GM12878 (cell line): ENCODE results near the gene ACOX1. TPM values are rescaled to one million over a fixed set of nuclear protein-coding genes. Genes with fewer than 3 reads are reported as not detected.

ENCODE experiments used
- ATAC-seq: fragments of 200-7000 bp; cut with Tn5 transposase; 3 replicates; pipeline ENCODE4 v1.9.1; 2020; ENCODE audit warnings: mild to moderate bottlenecking, moderate library complexity
- BruUV-seq: library from RNA; stranded (reverse); fragments of 400-500 nt; replicated peaks from 2 replicates; lab custom pipeline; 2021; lab: Mats Ljungman, UMichigan
- CTCF ChIA-PET: fragments of 300-600 bp; sonication (Branson Sonifier 250); formaldehyde crosslinking; extraction: SDS; loops from one replicate; lab custom pipeline; 2021; ENCODE audit warnings: inconsistent platforms; lab: Yijun Ruan, JAX
- POLR2A ChIA-PET: fragments of 350-600 bp; formaldehyde crosslinking; extraction: SDS; loops from one replicate; lab custom pipeline; 2021; ENCODE audit warnings: inconsistent platforms; lab: Charles Lee
- RAD21 ChIA-PET: fragments of 300-600 bp; sonication (Branson Sonifier 250); formaldehyde crosslinking; loops from one replicate; lab custom pipeline; 2023; ENCODE audit warnings: antibody characterized with exemption; ENCODE audit not compliant: unreplicated experiment; lab: Charles Lee
- SMC1A ChIA-PET: fragments of 300-600 bp; sonication (Branson Sonifier 250); formaldehyde crosslinking; loops from one replicate; lab custom pipeline; 2023; ENCODE audit not compliant: unreplicated experiment, uncharacterized antibody; lab: Charles Lee
- DNase-seq: peaks from one replicate; pipeline ENCODE4 v3.0.0-alpha.2; 2011; ENCODE audit warnings: low read depth, low spot score
- FAIRE-seq: peaks from 3 replicates; lab custom pipeline; 2011; peaks lifted over from hg19 to GRCh38; lab: Jason Lieb, UNC
- H2AFZ ChIP-seq: 2 replicates; pipeline ENCODE4 v1.6.0; 2011; ENCODE audit warnings: low read depth, low read length, control low read depth; ENCODE audit not compliant: control insufficient read depth
- H3K27ac ChIP-seq: 2 replicates; pipeline ENCODE4 v1.5.1; 2011; ENCODE audit warnings: control low read depth; ENCODE audit not compliant: control insufficient read depth, insufficient read depth
- H3K27me3 ChIP-seq, 2 experiments: replicated peaks in 1 of 2; 2 replicates each; pipeline versions ENCODE4 v1.6.0 to v1.6.1; 2011; ENCODE audit warnings: low read length in 1 of 2; ENCODE audit not compliant: control insufficient read depth in 2 of 2, insufficient read depth in 2 of 2
- H3K36me3 ChIP-seq, 2 experiments: 2 replicates each; pipeline ENCODE4 v1.5.1; 2011; ENCODE audit warnings: low read length in 1 of 2; ENCODE audit not compliant: control insufficient read depth in 2 of 2, insufficient read depth in 2 of 2
- H3K4me1 ChIP-seq: 2 replicates; pipeline ENCODE4 v1.6.1; 2011; ENCODE audit warnings: mild to moderate bottlenecking, low read length, moderate library complexity, mixed read lengths; ENCODE audit not compliant: control insufficient read depth, insufficient read depth
- H3K4me2 ChIP-seq: 2 replicates; pipeline ENCODE4 v1.6.0; 2011; ENCODE audit warnings: control low read depth; ENCODE audit not compliant: control insufficient read depth, insufficient read depth
- H3K4me3 ChIP-seq: fragments of 200-600 bp; sonication (generic); 2 replicates; pipeline ENCODE4 v1.5.1; 2016
- H3K79me2 ChIP-seq: 2 replicates; pipeline ENCODE4 v1.6.0; 2011; ENCODE audit warnings: low read length; ENCODE audit not compliant: control insufficient read depth, insufficient read depth
- H3K9ac ChIP-seq: 2 replicates; pipeline ENCODE4 v1.8.0; 2011; ENCODE audit warnings: low read length, control low read depth, mixed read lengths; ENCODE audit not compliant: control insufficient read depth, insufficient read depth
- H3K9me3 ChIP-seq: replicated peaks from 3 replicates; pipeline ENCODE4 v1.5.1; 2011; ENCODE audit warnings: mild to moderate bottlenecking, low read length; ENCODE audit not compliant: control insufficient read depth, insufficient read depth
- H4K20me1 ChIP-seq: 2 replicates; pipeline ENCODE4 v1.6.0; 2011; ENCODE audit not compliant: control insufficient read depth, insufficient read depth
- BMI1 ChIP-seq: fragments of 450-650 bp; IDR thresholded peaks from 2 replicates; pipeline ENCODE4 v1.6.1; 2016; ENCODE audit warnings: mild to moderate bottlenecking, moderate library complexity, borderline replicate concordance
- CBX3 ChIP-seq: fragments of 200-600 bp; sonication (generic); IDR thresholded peaks from 2 replicates; pipeline ENCODE4 v1.6.1; 2016; ENCODE audit warnings: low read depth, borderline replicate concordance
- CREB1 ChIP-seq: IDR thresholded peaks from 2 replicates; pipeline ENCODE4 v1.6.1; 2012; ENCODE audit warnings: low read depth, mild to moderate bottlenecking, inconsistent platforms
- JUNB ChIP-seq: IDR thresholded peaks from 2 replicates; pipeline ENCODE4 v1.6.1; 2016; ENCODE audit warnings: antibody characterized with exemption, mild to moderate bottlenecking
- POLR2AphosphoS2 ChIP-seq: IDR thresholded peaks from 2 replicates; pipeline ENCODE4 v1.6.1; 2011; ENCODE audit warnings: low read depth, mild to moderate bottlenecking, low read length, improper control_type of control experiment, moderate library complexity
- RAD21 ChIP-seq: IDR thresholded peaks from 2 replicates; pipeline ENCODE4 v1.6.1; 2011; ENCODE audit warnings: mild to moderate bottlenecking, low read depth, low read length, moderate library complexity; ENCODE audit not compliant: insufficient read depth
- SKIL ChIP-seq: fragments of 450-650 bp; IDR thresholded peaks from 2 replicates; pipeline ENCODE4 v1.6.1; 2017; ENCODE audit warnings: mild to moderate bottlenecking, low read depth, inconsistent platforms; ENCODE audit not compliant: poor library complexity, severe bottlenecking
- TARDBP ChIP-seq: IDR thresholded peaks from 2 replicates; pipeline ENCODE4 v1.6.1; 2016; ENCODE audit warnings: borderline replicate concordance
- WRNIP1 ChIP-seq: IDR thresholded peaks from 2 replicates; pipeline ENCODE4 v1.6.1; 2011; ENCODE audit warnings: low read depth, low read length, improper control_type of control experiment, borderline replicate concordance
- ZNF592 ChIP-seq: fragments of 450-650 bp; IDR thresholded peaks from 2 replicates; pipeline ENCODE4 v1.6.1; 2017; ENCODE audit warnings: mild to moderate bottlenecking, moderate library complexity
- whole genome bisulfite sequencing: methylation state at CpG from one replicate; pipeline ENCODE4 v1.1.6; 2016; ENCODE audit warnings: low lambda C conversion rate; ENCODE audit not compliant: insufficient replicate concordance, insufficient coverage; ENCODE audit errors: missing lambda C conversion rate; 5-methylcytosine and 5-hydroxymethylcytosine counted together
- in situ Hi-C: fragments of 300-500 bp; cut with MboI; formaldehyde crosslinking; loops from 9 replicates; pipeline ENCODE4 v1.14.3; 2018; ENCODE audit warnings: mixed read lengths
- intact Hi-C: fragments of 100-400 bp; cut with micrococcal nuclease; formaldehyde crosslinking; loops from one replicate; pipeline ENCODE4 v1.14.2; 2022; ENCODE audit not compliant: unreplicated experiment
- polyA plus RNA-seq, 11 experiments: library from polyadenylated mRNA; depleted of rRNA in 4 of 11; unstranded in 6 of 11; stranded (reverse) in 5 of 11; fragments of >200 nt; fragmentation: Nextera tagmentation in 4 of 11; fragmentation: Illumina TruSeq in 1 of 11; extraction: Ambion mirVana in 4 of 11; extraction: Trizol in 1 of 11; gene quantifications; 1 replicate in 1 of 11; 2 replicates in 10 of 11; pipeline versions ENCODE4 v1.2.1 to v1.2.3, GENCODE V29; 2011 to 2016; ENCODE audit warnings: inconsistent platforms in 2 of 11, missing spikeins in 2 of 11, low read depth in 1 of 11
- total RNA-seq, 4 experiments: library from RNA; depleted of rRNA in 3 of 4; stranded (reverse); fragments of >200 nt in 3 of 4; fragmentation: Illumina TruSeq in 1 of 4; extraction: Trizol in 1 of 4; gene quantifications; 2 replicates each; pipeline versions ENCODE4 v1.2.1 to v1.2.3, GENCODE V29; 2013 to 2021
- TF ChIP-seq, protein P1 (sequence below): IDR thresholded peaks from 2 replicates; pipeline ENCODE4 v1.6.1; 2012; ENCODE audit warnings: low read depth, low read length, improper control_type of control experiment
- TF ChIP-seq, protein P2 (sequence below): IDR thresholded peaks from 2 replicates; pipeline ENCODE4 v1.6.1; 2012; ENCODE audit warnings: low read depth, low read length, improper control_type of control experiment

Gene ACOX1
- total and polyA plus RNA-seq, 10 of the 15 experiments (the other 5 are each of a cell fraction or from before 2014, with no cell fraction given) = 6.5 to 26.2 (median 21.6) TPM

DNA sequence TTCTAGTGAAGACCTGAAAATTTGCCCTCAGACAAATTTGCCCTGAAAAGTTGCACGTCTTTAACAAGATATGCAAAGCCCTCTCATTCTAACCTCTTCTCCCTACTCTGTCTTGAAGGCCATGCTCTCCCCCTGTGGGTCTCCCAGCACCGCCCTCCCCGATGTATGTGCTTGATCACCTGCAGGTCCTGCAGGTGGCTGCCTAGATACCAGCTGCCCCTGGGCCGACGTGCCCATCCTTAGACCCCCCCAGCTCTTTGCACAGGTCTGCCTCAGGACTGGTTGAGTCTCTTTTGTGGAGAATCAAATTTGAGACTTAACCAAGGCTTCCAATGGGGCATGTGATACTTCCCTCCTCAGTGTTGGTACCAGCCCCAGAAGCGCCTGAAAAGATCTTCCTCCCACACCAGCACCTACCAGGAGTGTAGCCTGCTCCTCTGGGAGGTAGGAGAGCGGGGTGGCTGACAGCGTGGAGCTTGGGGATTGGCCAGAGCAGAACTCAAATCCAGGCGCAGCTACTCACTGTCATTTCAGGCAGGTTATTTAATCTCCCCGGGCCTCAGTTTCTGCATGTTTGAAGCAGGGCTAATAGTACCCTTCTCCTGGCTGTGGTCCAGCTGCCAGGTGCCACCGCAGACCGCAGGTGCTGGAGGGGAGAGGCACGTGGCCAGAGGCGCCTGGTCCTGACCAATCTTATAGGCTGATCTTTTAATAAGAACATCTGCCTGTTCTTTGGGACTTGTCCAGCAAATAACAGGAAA, 69.7 kb downstream of the ACOX1 start:
- ATAC-seq = no peak
- H2AFZ ChIP-seq = no peak overlapping the region
- ChIA-PET RAD21 (interaction anchor here (1.6 to 1.8 kb wide), 2 partner anchors 94 to 105 kb away, joined by 4 read pairs; no protein-coding TSS in a partner anchor), CTCF (interaction anchor here (1.0 to 1.8 kb wide), 4 partner anchors 94 to 105 kb away, joined by 3 to 9 read pairs (median 5); no protein-coding TSS in a partner anchor), SMC1A (interaction anchor here (0.9 to 1.1 kb wide), 4 partner anchors 88 to 198 kb away, joined by 3 to 5 read pairs (median 3); no protein-coding TSS in a partner anchor), POLR2A (interaction anchor here (0.5 kb wide), 2 partner anchors 22 to 406 kb away, joined by 5 to 6 read pairs; no protein-coding TSS in a partner anchor)
- H3K9ac ChIP-seq = no peak overlapping the region
- in situ Hi-C loops = loop anchor here (5.0 kb wide), 1 partner anchor 98 kb away; no protein-coding TSS in a partner anchor
- H3K4me2 ChIP-seq = no peak overlapping the region
- no peaks in the 10 kb centered on the region for H3K9me3 ChIP-seq
- no peaks in the 10 kb centered on the region for H4K20me1 ChIP-seq
- H3K79me2 ChIP-seq = peaks cover 3% of the 10 kb centered on the region
- WGBS = 64% methylated on average over 14 of the region's 14 CpGs
- no peaks in the 10 kb centered on the region for H3K36me3 ChIP-seq
- FAIRE-seq = no peak
- no peaks in the 10 kb centered on the region for H3K4me1 ChIP-seq
- H3K4me3 ChIP-seq = no peak overlapping the region
- DNase-seq = no peak
- intact Hi-C loops = no loop called here
- no peaks in the 10 kb centered on the region for H3K27me3 ChIP-seq
- no peak overlapping the region for H3K27ac ChIP-seq
- BruUV-seq = no TSS peak
- no peak for TF ChIP-seq CBX3
- no peak for TF ChIP-seq ZNF592
- TF ChIP-seq, protein P1, sequence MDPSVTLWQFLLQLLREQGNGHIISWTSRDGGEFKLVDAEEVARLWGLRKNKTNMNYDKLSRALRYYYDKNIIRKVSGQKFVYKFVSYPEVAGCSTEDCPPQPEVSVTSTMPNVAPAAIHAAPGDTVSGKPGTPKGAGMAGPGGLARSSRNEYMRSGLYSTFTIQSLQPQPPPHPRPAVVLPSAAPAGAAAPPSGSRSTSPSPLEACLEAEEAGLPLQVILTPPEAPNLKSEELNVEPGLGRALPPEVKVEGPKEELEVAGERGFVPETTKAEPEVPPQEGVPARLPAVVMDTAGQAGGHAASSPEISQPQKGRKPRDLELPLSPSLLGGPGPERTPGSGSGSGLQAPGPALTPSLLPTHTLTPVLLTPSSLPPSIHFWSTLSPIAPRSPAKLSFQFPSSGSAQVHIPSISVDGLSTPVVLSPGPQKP = no peak
- no peak for TF ChIP-seq JUNB
- TF ChIP-seq TARDBP = no peak
- no peak for TF ChIP-seq CREB1
- TF ChIP-seq RAD21 = no peak
- no peak for TF ChIP-seq SKIL
- TF ChIP-seq WRNIP1 = no peak
- TF ChIP-seq, protein P2, sequence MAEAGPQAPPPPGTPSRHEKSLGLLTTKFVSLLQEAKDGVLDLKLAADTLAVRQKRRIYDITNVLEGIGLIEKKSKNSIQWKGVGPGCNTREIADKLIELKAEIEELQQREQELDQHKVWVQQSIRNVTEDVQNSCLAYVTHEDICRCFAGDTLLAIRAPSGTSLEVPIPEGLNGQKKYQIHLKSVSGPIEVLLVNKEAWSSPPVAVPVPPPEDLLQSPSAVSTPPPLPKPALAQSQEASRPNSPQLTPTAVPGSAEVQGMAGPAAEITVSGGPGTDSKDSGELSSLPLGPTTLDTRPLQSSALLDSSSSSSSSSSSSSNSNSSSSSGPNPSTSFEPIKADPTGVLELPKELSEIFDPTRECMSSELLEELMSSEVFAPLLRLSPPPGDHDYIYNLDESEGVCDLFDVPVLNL = no peak
- no peak for TF ChIP-seq POLR2AphosphoS2
- no peak for TF ChIP-seq BMI1
